ENCODE measurements around the gene ZNF573.

DNA sequence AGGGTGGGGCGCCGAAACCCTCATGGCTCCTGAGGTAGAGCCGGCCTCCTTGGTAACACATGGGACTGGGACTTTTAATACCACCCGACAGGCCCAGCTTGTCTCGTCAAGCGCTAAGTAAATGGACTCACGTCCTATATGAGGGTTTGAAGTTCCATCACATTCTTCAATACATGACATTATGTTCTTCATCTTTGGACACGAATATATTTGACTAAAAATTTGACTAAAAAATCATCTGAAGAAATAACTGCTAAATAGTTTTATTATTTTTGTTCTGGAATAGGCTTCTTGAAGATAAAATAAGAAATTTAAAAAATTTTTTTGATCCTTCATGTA lies 59.5 kb downstream of the ZNF573 start:
- TF ChIP-seq, protein P1, sequence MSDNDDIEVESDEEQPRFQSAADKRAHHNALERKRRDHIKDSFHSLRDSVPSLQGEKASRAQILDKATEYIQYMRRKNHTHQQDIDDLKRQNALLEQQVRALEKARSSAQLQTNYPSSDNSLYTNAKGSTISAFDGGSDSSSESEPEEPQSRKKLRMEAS (IDR thresholded peaks at IDR 0.05) = no peak; the same call in 1 of the 2 replicates
- TF ChIP-seq RAD21 (IDR thresholded peaks at IDR 0.05; ENCODE audit: low read depth) (no peak), CREB1 (IDR thresholded peaks at IDR 0.05; ENCODE audit: low read depth) (no peak), CEBPB (IDR thresholded peaks at IDR 0.05) (no peak), TEAD4 (IDR thresholded peaks at IDR 0.05) (no peak), TCF12 (IDR thresholded peaks at IDR 0.05; ENCODE audit: low read depth) (no peak), YY1 (IDR thresholded peaks at IDR 0.05; ENCODE audit: low read depth) (no peak), EGR1 (IDR thresholded peaks at IDR 0.05) (no peak), EP300 (IDR thresholded peaks at IDR 0.05; ENCODE audit: borderline replicate concordance) (no peak)
- TF ChIP-seq, protein P2, sequence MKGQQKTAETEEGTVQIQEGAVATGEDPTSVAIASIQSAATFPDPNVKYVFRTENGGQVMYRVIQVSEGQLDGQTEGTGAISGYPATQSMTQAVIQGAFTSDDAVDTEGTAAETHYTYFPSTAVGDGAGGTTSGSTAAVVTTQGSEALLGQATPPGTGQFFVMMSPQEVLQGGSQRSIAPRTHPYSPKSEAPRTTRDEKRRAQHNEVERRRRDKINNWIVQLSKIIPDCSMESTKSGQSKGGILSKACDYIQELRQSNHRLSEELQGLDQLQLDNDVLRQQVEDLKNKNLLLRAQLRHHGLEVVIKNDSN (IDR thresholded peaks at IDR 0.05) = no peak
- TF ChIP-seq, protein P3, sequence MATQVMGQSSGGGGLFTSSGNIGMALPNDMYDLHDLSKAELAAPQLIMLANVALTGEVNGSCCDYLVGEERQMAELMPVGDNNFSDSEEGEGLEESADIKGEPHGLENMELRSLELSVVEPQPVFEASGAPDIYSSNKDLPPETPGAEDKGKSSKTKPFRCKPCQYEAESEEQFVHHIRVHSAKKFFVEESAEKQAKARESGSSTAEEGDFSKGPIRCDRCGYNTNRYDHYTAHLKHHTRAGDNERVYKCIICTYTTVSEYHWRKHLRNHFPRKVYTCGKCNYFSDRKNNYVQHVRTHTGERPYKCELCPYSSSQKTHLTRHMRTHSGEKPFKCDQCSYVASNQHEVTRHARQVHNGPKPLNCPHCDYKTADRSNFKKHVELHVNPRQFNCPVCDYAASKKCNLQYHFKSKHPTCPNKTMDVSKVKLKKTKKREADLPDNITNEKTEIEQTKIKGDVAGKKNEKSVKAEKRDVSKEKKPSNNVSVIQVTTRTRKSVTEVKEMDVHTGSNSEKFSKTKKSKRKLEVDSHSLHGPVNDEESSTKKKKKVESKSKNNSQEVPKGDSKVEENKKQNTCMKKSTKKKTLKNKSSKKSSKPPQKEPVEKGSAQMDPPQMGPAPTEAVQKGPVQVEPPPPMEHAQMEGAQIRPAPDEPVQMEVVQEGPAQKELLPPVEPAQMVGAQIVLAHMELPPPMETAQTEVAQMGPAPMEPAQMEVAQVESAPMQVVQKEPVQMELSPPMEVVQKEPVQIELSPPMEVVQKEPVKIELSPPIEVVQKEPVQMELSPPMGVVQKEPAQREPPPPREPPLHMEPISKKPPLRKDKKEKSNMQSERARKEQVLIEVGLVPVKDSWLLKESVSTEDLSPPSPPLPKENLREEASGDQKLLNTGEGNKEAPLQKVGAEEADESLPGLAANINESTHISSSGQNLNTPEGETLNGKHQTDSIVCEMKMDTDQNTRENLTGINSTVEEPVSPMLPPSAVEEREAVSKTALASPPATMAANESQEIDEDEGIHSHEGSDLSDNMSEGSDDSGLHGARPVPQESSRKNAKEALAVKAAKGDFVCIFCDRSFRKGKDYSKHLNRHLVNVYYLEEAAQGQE (IDR thresholded peaks at IDR 0.05; ENCODE audit: low read depth) = no peak

Measured in Ishikawa (cell line).